GM23248 (cell line): ENCODE data around the gene LTBP3. TPM values are rescaled to one million over a fixed set of nuclear protein-coding genes. Genes with fewer than 3 reads are reported as not detected.

Experiments
- DNase-seq: peaks from one replicate; pipeline ENCODE4 v3.0.0-alpha.2; 2015
- H2AFZ ChIP-seq: fragments of 200-600 bp; sonication (generic); 2 replicates; pipeline ENCODE4 v1.6.1; 2016; ENCODE audit warnings: antibody characterized with exemption
- H3F3A ChIP-seq: fragments of 200-600 bp; sonication (generic); 2 replicates; pipeline ENCODE4 v1.6.1; 2016; ENCODE audit warnings: mild to moderate bottlenecking, antibody characterized with exemption, mixed run types; ENCODE audit not compliant: insufficient read depth
- H3K27ac ChIP-seq: fragments of 200-600 bp; sonication (generic); 2 replicates; pipeline ENCODE4 v1.5.1; 2016; ENCODE audit warnings: mild to moderate bottlenecking
- H3K27me3 ChIP-seq: fragments of 200-600 bp; sonication (generic); replicated peaks from 2 replicates; pipeline ENCODE4 v1.6.1; 2016; ENCODE audit warnings: mild to moderate bottlenecking; ENCODE audit not compliant: insufficient read depth
- H3K36me3 ChIP-seq: fragments of 200-600 bp; sonication (generic); 2 replicates; pipeline ENCODE4 v1.6.1; 2016; ENCODE audit warnings: low read depth, mild to moderate bottlenecking
- H3K4me1 ChIP-seq: fragments of 200-600 bp; sonication (generic); 2 replicates; pipeline ENCODE4 v1.6.1; 2016; ENCODE audit warnings: mild to moderate bottlenecking; ENCODE audit not compliant: insufficient read depth
- H3K4me2 ChIP-seq: fragments of 200-600 bp; sonication (generic); one replicate; pipeline ENCODE4 v1.6.1; 2016; ENCODE audit warnings: mild to moderate bottlenecking; ENCODE audit not compliant: unreplicated experiment
- H3K4me3 ChIP-seq: fragments of 200-600 bp; sonication (generic); 2 replicates; pipeline ENCODE4 v1.5.1; 2016; ENCODE audit warnings: mild to moderate bottlenecking
- H3K79me2 ChIP-seq: fragments of 200-600 bp; sonication (generic); 2 replicates; pipeline ENCODE4 v1.6.1; 2016; ENCODE audit warnings: mild to moderate bottlenecking; ENCODE audit not compliant: insufficient read depth
- H3K9ac ChIP-seq: fragments of 200-600 bp; sonication (generic); 2 replicates; pipeline ENCODE4 v1.6.1; 2016; ENCODE audit warnings: mild to moderate bottlenecking
- H3K9me2 ChIP-seq: fragments of 200-600 bp; sonication (generic); 2 replicates; pipeline ENCODE4 v1.6.1; 2016; ENCODE audit warnings: mixed run types, mild to moderate bottlenecking, moderate library complexity; ENCODE audit not compliant: insufficient read depth
- H3K9me3 ChIP-seq: fragments of 200-600 bp; sonication (generic); one replicate; pipeline ENCODE4 v1.6.1; 2017; ENCODE audit warnings: low read depth
- H4K20me1 ChIP-seq: fragments of 200-600 bp; sonication (generic); 2 replicates; pipeline ENCODE4 v1.6.0; 2016; ENCODE audit not compliant: insufficient read depth
- EZH2 ChIP-seq: fragments of 200-600 bp; sonication (generic); IDR thresholded peaks from 2 replicates; pipeline ENCODE4 v1.6.1; 2018; ENCODE audit warnings: antibody characterized with exemption, mild to moderate bottlenecking; ENCODE audit not compliant: insufficient read depth, poor library complexity, severe bottlenecking
- EZH2phosphoT487 ChIP-seq: fragments of 200-600 bp; sonication (generic); IDR thresholded peaks from 2 replicates; pipeline ENCODE4 v1.6.1; 2018; ENCODE audit warnings: antibody characterized with exemption, moderate library complexity, mild to moderate bottlenecking, low read depth; ENCODE audit not compliant: insufficient read depth
- WGBS, 2 experiments: methylation state at CpG; one replicate each; pipeline ENCODE4 v1.1.6; 2015 to 2017; ENCODE audit warnings: low lambda C conversion rate in 2 of 2, low coverage in 1 of 2; ENCODE audit errors: missing lambda C conversion rate in 2 of 2; 5-methylcytosine and 5-hydroxymethylcytosine counted together
- in situ Hi-C: fragments of 300-500 bp; cut with MboI; formaldehyde crosslinking; loops from 2 replicates; pipeline ENCODE4 v1.15.0; 2020
- polyA plus RNA-seq: library from polyadenylated mRNA; unstranded; fragments of >200 nt; fragmentation: Nextera tagmentation; extraction: Ambion mirVana; gene quantifications from 2 replicates; pipeline ENCODE4 v1.2.1, GENCODE V29; 2016
- total RNA-seq: library from RNA; depleted of rRNA; stranded (reverse); fragments of >200 nt; shearing (Covaris generic); gene quantifications from 2 replicates; pipeline ENCODE4 v1.2.3, GENCODE V29; 2014

The LTBP3 gene
- total and polyA plus RNA-seq, 2 experiments from 2014 or later, result 39.6 to 112 TPM

DNA sequence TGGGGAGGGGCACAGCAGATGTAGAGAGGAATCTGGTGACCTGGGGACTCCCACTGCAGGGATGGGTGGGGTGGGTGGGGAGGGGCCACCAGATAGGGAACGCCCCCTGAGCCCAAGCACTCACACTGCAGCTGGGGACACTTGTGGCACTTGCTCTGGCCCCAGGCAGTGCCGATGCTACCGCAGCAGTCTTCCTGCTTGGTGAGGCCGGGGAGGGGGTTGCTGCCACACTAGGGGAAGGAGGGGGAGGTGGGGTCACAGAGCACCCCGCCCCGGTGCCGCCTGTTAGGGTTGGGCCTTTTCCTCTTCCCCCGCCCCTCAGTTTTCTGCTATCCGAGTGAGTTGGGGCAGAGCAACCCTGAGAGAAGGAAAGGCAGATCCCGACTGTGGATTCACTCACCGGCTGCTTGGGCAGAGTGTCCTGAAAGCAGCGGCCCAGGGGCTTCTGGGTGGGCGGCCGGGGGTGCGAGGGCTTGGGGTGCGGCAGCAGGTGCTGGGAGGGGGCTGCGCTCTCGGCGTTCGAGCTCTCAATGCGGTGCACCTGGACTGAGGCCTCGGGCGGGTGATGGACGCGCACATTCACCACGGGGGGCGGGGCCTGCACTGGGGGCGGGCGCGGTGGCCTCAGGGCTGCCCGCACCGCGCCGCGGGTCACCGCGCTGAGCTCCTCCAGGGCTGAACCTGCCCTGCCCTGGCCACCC lies 4.7 kb downstream of the LTBP3 start:
- no peak overlapping the region for H3K4me2 ChIP-seq
- peaks cover 20% of the 10 kb centered on the region for H3K4me1 ChIP-seq
- no peak overlapping the region for H3K27ac ChIP-seq
- H3K4me3 ChIP-seq, result no peak overlapping the region
- H3K79me2 ChIP-seq, result peaks cover 34% of the 10 kb centered on the region
- H3K9ac ChIP-seq, result no peak overlapping the region
- H3K27me3 ChIP-seq, result no peaks in the 10 kb centered on the region
- in situ Hi-C loops, result no loop called here
- peaks cover 14% of the 10 kb centered on the region for H3F3A ChIP-seq
- WGBS, 2 experiments, result 79 to 87% methylated on average over 7 to 31 of the region's 37 CpGs
- no peak for DNase-seq
- H3K9me2 ChIP-seq, result no peaks in the 10 kb centered on the region
- no peak overlapping the region for H2AFZ ChIP-seq
- no peaks in the 10 kb centered on the region for H3K9me3 ChIP-seq
- H3K36me3 ChIP-seq, result peaks cover 14% of the 10 kb centered on the region; the same call in 1 of the 2 replicates
- no peaks in the 10 kb centered on the region for H4K20me1 ChIP-seq
- TF ChIP-seq EZH2 (no peak), EZH2phosphoT487 (no peak)

- H3K36me3 ChIP-seq, result peaks cover 14% of the 10 kb centered on the region; the same call in 1 of the 2 replicates
- H4K20me1 ChIP-seq, result no peaks in the 10 kb centered on the region
- no peaks in the 10 kb centered on the region for H3K27me3 ChIP-seq
- peaks cover 14% of the 10 kb centered on the region for H3F3A ChIP-seq
- no peak overlapping the region for H3K4me2 ChIP-seq
- H3K4me3 ChIP-seq, result no peak overlapping the region
- H3K27ac ChIP-seq, result no peak overlapping the region
- H3K4me1 ChIP-seq, result peaks cover 20% of the 10 kb centered on the region
- 82 to 86% methylated on average over 9 of the region's 9 CpGs for WGBS, 2 experiments
- H2AFZ ChIP-seq, result no peak overlapping the region
- H3K79me2 ChIP-seq, result peaks cover 33% of the 10 kb centered on the region
- no peaks in the 10 kb centered on the region for H3K9me3 ChIP-seq
- no peak overlapping the region for H3K9ac ChIP-seq
- TF ChIP-seq EZH2phosphoT487 (no peak), EZH2 (no peak)
- in situ Hi-C loops, result no loop called here
- H3K9me2 ChIP-seq, result no peaks in the 10 kb centered on the region
- DNase-seq, result no peak
Measured at GRCh38 chr11:65552388-65552951, 5.7 kb downstream of the LTBP3 start.

- Histone ChIP-seq H3K27me3 (no peaks in the 10 kb centered on the region), H3K9me3 (no peaks in the 10 kb centered on the region), H3K27ac (no peak overlapping the region), H3K9me2 (no peaks in the 10 kb centered on the region), H3K4me1 (peaks cover 19% of the 10 kb centered on the region), H3F3A (peaks cover 9% of the 10 kb centered on the region), H3K36me3 (peaks cover 14% of the 10 kb centered on the region; the same call in 1 of the 2 replicates), H4K20me1 (no peaks in the 10 kb centered on the region), H3K9ac (no peak overlapping the region), H3K4me2 (no peak overlapping the region), H3K4me3 (no peak overlapping the region), H3K79me2 (peaks cover 26% of the 10 kb centered on the region), H2AFZ (no peak overlapping the region)
- DNase-seq, result peak; percentile 41
- 83 to 85% methylated on average over 16 to 17 of the region's 17 CpGs for WGBS, 2 experiments
- TF ChIP-seq EZH2 (no peak), EZH2phosphoT487 (no peak)
- in situ Hi-C loops, result no loop called here
Measured at GRCh38 chr11:65551572-65552387, 6.4 kb downstream of the LTBP3 start.

DNA sequence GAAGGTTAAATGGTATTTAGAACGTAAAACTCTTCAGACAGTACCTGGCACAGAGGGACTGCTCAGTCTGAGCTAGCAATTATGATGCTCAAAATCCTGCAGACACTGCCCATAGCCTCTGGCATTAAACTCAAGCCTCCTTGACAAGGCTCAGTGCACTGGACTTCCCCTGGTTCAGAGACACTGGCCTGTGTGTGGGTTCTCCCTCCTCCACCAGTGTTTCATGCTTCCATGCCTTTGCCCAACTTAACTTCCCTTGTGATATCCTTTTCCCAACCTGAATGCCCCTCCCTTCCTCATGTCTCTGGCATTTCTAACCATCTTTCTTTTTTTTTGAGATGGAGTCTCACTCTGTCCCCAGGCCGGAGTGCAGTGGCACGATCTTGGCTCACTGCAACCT lies 9.1 kb downstream of the LTBP3 start:
- Histone ChIP-seq H3K4me2 (no peak overlapping the region), H3K36me3 (peaks cover 14% of the 10 kb centered on the region; the same call in 1 of the 2 replicates), H3K9ac (no peak overlapping the region), H3K9me2 (no peaks in the 10 kb centered on the region), H3K79me2 (peaks cover 2% of the 10 kb centered on the region; the same call in 1 of the 2 replicates), H3K4me3 (no peak overlapping the region), H3K9me3 (no peaks in the 10 kb centered on the region), H3K27me3 (no peaks in the 10 kb centered on the region), H3K4me1 (no peaks in the 10 kb centered on the region), H3F3A (peaks cover 12% of the 10 kb centered on the region; the same call in 1 of the 2 replicates), H3K27ac (no peak overlapping the region), H2AFZ (no peak overlapping the region), H4K20me1 (no peaks in the 10 kb centered on the region)
- DNase-seq, result no peak
- WGBS, 2 experiments, result 100% methylated on average over 3 of the region's 3 CpGs
- in situ Hi-C loops, result no loop called here
- TF ChIP-seq EZH2phosphoT487 (no peak), EZH2 (no peak)
